Ramos (cell line): Measurements from ENCODE around the gene CLTB.
"Not testable (repeated sequence)": the region's sequence is repeated elsewhere in the genome, so short reads cannot be mapped to it uniquely, and the experiment has no call there.

Experiments
- in situ Hi-C: fragments of 300-500 bp; cut with MboI; formaldehyde crosslinking; loops from one replicate; pipeline ENCODE4 v1.14.3; 2022; ENCODE audit warnings: low sequenced_read_pairs; ENCODE audit not compliant: unreplicated experiment

The CLTB gene, protein sequence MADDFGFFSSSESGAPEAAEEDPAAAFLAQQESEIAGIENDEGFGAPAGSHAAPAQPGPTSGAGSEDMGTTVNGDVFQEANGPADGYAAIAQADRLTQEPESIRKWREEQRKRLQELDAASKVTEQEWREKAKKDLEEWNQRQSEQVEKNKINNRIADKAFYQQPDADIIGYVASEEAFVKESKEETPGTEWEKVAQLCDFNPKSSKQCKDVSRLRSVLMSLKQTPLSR

DNA sequence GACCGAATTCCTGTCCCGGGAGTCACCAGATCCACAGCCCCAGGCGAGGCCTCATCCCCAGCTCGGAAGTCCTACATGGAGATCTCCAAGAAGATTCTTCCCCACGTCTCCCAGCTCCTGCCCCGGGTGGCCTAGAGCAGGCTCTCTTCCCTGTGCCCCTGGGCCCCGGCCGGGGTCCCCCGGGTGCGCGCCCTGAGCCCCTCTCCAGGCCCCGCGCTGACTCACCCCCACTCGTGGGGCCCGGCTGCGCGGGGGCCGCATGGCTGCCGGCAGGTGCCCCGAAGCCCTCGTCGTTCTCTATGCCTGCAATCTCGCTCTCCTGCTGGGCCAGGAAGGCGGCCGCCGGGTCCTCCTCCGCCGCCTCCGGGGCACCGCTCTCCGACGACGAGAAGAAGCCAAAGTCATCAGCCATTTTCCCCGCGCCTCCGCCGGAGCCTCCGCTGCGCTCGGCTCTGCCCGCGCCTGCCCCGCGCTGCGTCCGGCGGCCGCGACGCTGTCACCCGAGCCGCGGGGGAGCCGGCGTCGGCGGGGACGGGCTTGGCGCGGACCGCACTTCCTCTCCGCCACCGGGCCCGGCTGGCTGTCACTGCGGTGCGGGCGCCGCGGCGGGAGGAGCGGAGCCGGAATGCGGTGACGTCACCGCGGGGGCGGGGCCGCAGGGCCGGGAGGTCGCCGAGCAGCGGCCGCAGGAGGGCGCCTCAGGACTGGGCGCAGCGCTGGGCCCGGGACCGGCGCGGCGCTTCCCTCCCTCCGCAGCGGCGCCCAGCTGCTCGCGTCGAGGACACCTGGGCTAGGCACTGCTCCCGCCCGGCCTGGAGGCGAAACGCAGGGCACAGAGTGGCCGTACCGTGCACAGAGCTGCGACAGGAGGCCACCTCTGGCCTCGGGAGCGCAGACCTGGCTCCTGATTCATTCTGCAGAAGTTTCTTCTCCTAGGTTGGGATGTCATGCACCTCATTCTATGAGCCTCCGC is at the start of gene CLTB:
TSS of gene CLTB (minus strand) at position 588 of the 973 bp plus-strand sequence. CDS start at position 412, 176 bp downstream.
- in situ Hi-C loops = loop anchor here (25.0 kb wide), 1 partner anchor 679 kb away; no protein-coding TSS in a partner anchor

DNA sequence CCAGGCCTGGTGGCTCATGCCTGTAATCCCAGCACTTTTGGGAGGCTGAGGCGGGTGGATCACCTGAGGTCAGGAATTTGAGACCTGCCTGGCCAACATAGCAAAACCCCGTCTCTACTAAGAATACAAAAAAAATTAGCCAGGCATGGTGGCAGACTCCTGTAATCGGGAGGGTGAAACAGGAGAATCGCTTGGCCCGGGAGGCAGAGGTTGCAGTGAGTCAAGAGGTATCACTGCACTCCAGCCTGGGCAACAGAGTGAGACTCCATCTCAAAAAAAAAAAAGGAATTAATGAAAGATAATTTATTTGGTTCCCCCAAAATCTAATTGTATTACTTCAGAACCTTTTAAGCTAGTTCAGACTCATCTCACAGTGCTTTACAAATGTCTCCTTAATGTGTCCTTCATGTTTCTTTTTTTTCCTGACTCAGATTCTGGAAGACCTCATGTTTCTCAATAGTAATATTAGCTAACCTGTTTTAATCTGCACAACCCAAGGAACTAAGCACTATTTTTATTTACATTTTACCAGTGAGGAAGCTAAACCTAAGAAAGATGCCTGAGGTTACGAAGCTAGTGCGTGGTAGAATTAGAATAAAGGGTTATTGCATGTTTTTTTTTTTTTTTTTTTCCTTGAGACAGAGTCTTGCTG is 46.9 kb upstream of the CLTB start:
- in situ Hi-C loops = no loop called here

DNA sequence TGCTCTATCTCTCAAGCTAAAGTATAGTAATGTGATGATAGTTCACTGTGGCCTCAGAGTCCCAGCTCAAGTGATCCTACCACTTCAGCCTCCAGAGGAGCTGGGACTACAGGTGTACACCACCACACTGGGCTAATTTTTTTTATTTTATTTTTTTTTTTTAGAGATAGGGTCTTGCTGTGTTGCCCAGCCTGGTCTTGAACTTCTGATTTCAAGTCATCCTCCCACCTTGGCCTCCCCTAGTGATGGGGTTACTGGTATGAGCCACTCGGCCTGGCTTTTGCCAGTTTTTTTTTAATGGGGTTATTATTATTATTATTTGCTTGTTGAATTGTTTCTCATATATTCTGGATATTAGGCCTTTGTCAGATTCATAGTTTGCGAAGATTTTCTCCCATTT is 45.0 kb upstream of the CLTB start:
- in situ Hi-C loops = no loop called here

DNA sequence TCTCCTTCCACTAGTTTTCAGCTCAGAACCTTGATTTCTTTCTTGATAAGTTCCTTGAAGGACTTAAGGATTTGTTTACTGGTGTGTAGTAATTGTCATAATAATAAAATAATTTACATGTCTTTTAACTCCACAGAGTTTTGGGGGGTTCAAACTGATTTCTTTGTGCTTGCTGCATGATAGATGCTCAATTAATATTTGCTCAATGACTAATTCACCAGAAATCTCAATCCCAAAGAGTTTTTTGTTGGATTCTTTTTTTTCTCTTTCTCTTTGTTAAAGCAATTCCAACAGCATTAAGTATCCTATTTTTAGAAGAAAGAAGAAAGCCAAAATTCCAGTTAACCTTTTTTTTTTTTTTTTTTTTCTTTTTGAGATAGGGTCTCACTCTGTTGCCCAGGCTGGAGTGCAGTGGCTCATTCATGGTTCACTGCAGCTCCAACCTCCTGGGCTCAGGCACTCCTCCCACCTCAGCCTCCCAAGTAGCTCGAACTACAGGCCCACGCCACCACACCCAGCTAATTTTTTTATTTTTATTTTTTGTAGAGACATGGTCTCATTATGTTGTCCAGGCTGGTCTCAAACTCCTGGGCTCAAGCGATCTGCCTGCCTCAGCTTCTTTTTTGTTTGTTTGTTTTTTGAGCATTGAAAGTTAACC is 42.7 kb upstream of the CLTB start:
- in situ Hi-C loops = no loop called here

DNA sequence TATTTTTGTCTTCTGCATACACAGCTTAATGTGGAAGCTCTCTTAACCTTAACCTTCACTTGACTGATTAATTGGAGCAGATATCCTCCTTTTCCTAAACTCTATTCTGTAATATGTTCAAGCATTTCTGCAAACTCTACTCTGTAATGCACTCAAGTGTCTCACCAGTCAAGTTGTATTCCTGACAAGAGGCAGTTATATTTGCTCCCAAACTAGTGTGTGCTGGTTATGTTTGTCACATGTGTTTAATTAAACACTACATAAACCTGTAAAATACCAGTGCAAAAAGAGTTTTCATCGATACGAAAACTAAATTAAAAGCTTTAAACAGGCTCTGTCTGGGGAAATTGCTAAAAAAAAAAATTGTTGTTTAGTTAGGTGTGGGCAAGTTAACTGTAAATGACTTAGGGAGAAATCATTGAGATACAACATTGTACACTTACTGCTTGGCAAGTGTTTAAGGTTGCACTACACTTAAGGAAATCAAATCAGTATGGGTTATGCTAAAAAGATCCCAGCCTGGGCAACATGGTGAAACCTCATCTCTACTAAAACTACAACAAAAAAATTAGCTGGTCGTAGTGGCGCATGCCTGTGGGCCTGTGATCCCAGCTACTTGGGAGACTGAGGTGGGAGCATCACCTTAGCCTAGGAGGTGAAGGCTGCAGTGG is 38.5 kb upstream of the CLTB start:
- in situ Hi-C loops = no loop called here

DNA sequence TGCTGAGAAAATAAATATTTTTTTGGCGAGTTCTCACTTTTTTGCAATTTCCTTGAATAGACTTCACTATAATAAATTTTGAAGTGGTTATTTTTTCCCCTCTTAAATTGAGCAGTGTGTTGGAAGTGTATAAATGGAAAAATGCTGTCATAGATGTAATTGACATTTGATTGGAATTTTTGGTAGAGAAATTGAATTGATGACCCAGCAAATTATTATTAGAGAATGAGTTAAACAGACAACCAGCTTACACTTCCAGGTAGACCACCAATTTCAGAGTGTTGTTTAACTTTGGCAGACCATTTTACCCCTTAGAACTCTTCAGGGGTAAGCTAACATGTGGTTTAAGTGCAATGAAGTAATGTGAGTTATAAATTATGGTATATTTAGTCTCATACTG is 33.7 kb upstream of the CLTB start:
- in situ Hi-C loops = no loop called here

DNA sequence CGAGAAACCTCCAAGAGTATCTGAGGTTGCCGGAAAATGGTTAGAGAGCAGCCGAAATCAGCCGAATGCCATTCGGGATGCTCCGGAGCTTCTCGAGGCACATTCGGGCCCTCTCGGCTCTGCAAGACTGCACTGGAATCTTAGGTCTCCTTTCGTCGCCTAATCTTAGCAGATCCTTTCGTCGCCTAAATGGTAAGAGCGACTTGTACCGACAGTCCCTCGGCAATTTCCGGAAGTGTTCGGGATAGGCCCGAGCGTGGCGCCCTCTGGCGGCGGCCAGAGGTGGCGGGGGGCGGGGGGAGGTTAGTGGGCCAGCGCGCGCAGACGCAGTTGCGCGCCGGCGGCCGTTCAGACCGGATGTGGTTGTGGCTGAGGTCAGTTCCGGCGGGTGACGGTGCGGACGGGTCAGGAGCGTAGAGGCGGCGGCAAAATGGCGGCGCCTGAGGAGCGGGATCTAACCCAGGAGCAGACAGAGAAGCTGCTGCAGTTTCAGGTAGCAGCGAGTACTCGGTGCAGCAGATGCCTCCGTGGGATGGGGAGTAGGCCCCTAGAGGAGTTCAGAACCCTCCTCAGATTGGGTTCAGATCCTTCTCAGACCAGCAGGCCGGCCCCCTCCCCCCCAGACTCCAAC is 31.8 kb upstream of the CLTB start, which contains the start of gene FAF2:
TSS of gene FAF2 (plus strand) at position 408 of the 631 bp plus-strand sequence. CDS start at position 431, 23 bp downstream.
- in situ Hi-C loops = no loop called here

DNA sequence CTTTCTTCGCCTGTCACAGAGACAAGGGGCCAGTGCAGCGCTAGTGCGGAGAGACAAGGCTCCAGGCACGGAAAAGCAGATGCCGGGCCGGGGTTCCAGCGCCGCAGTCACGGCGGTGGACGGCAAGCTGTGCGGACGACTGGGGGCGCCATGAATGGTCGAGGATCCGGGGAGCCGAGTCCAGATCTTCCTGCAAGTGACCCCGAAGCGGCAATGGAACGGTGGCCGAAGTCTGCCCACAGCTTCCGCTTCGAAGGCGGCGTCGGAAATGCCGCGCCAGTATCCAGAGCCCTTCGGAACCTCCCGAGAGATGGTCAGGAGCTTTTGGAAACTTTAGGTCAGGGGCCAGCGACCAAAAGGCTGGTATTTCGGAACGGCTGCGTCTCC is 31.2 kb upstream of the CLTB start:
- in situ Hi-C loops = no loop called here

DNA sequence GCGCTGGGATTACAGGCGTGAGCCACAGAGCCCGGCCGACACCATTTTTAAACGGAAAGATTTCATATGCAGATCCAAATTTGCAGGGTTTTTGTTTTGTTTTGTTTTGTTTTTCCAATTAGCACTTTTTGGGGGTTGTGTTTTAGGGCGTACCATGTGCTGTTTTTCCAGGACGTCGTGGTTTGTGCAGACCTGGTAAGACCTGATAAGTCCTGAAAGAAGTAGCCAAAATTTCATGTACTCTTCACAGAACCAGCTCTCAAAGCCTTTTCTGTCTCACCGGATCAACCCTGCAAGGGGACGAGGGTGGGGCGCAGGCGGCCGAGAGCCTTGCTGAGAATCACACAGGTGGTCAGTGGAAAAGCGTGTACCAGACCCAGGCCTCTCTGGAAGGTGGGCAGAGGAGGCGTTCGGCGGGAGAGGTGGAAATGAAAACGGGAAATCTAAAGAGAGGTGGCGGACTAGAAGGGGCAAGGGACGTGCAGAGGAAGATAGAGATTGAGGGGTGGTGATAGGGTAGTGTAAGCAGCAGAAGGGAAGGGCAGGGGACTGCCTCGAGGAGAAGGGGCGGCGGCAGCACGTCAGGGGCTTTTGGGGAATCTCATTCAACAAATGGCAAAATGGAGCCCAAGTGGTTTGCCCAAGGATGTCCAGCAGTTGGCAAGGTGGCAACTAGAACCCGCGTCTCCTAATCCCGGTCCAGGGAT is 30.7 kb upstream of the CLTB start:
- in situ Hi-C loops = no loop called here

DNA sequence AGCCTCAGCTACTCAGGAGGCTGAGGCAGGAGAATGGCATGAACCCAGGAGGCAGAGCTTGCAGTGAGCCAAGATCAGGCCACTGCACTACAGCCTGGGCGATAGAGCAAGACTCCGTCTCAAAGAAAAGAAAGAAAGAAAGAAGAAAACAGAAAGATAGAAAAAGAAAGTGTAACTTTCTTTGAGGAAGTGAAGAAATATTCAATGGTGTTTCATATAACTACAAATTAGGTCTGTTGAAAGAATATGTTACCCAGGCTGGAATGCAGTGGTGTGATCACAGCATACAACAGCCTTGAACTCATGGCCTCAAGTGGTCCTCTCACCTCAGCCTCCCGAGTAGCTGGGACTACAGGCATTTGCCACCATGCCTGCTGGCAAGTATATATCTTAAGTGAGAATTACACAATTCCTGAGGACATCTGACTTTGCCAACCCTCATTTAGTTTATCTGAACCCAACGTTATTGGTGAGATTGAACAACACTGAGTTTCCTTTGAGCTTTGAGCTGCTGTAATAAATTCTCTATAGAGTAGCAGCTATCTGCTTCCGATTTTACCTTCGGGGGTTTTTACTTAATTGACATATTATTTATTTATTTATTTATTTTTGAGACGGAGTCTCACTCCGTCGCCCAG is 29.8 kb upstream of the CLTB start:
- in situ Hi-C loops = no loop called here

DNA sequence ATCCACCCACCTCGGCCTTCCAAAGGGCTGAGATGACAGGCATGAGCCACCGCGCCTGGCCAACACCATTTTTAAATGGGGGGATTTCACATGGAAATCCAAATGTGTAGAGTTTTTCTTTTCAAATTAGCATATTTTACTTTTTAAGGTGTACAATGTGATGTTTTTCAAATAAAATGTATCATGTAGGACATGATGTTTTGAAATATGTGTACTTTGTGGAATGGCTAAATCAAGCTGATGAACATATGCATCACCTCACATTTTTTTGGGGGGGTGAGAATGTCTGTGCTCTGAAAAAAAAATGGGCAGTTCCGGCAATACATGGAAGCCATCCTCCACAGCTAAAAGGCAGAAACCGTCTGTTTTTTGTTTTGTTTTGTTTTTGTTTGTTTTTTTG is 28.4 kb upstream of the CLTB start:
- in situ Hi-C loops = no loop called here

DNA sequence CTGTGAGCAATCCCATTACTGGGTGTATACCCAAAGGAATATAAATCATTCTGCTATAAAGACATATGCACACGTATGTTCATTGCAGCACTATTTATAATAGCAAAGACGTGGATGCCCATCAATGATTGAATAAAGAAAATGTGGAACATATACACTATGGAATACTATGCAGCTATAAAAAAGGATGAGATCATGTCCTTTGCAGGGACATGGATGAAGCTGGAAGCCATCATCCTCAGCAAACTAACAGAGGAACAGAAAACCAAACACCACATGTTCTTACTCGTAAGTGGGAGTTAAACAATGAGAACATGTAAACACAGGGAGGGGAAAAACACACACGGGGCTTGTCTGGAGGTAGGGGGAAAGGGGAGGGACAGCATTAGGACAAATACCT is 26.6 kb upstream of the CLTB start:
- in situ Hi-C loops = not testable (repeated sequence)

DNA sequence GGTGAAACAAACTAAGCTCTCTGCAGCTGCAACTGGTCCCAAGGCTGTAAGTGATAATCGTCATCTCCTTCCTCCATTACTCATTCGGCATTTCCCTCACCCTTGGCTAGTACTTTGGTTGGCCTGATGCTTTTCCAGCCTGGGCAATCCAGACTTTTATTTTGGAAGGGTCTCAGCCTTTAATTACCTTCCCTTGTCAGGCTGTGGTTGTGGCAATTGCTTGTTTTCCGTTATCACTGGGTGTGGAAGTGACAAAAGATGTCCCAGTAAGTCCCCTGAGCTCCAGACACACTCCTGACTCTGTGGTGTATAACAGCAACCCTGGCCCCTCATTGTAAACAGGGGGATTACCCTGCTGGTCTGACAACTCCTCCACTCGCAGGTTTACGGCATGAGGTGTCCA is 25.6 kb upstream of the CLTB start:
- in situ Hi-C loops = no loop called here

DNA sequence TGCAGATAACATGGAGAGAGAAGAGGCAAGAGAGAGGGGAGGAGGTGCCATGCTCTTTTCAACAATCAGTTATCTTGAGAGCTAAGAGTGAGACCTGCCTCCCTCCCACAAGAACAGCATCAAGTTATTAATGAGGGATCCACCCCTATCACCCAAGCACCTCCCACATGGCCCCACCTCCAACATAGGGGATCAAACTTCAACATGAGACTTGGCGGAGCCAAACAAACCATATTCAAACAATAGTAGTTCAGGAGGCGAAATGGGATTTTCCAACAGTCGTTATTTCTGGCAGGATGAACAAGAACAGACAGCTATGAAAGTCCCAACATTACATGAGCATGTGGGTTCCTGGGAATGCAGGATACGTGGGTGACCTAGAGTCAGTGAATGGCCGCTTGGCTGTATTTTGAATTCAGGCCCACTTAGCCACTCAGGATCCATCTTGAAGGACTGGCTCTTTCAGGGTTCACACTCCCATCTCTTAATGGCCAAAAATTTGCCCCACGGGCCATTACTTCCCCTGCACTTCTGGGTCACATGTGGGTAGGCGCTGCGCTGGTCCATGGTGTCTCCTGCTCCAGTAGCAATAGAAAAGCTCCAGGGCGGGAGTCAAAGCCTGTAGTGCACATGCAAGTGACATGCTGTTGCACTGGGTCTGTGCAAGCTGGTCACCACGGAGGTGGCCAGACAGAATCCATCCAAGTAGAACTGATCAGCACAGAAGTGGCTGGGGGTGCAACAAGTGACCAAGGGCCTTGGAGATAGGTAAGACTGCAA is 24.8 kb upstream of the CLTB start:
- in situ Hi-C loops = no loop called here

DNA sequence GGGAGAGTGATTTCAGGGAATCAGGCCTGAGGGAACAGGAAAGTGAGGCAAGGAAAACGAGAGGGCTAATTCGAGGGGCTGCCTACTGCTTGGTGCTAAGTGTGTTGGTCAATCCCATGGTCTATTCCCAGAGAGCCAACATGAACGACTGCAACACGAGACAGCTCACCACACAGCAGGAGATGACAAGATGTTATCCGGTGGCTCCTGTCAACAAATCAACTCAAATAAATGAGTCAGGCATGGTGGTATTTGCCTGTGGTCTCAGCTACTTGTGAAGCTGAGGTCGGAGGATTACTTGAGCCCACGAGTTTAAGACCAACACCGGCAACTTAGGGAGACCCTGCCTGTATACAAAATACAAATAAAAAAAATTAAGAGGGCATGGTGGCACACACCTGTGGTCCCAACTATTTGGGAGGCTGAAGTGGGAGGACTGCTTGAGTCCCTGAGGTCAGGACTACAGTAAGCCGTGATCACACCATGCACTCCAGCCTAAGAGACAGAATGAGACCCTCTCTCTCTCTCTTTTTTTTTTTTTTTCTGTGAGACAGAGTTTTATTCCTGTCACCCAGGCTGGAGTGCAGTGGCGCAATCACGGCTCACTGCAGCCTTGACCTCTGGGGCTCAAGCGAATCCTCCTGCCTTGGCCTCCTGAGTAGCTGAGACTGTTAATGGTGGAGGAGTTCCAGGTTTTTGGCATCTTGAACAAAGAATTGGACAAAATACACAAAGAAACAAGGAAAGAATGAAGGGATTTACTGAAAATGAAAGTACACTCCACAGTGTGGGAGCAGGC is 22.8 kb upstream of the CLTB start:
- in situ Hi-C loops = no loop called here

DNA sequence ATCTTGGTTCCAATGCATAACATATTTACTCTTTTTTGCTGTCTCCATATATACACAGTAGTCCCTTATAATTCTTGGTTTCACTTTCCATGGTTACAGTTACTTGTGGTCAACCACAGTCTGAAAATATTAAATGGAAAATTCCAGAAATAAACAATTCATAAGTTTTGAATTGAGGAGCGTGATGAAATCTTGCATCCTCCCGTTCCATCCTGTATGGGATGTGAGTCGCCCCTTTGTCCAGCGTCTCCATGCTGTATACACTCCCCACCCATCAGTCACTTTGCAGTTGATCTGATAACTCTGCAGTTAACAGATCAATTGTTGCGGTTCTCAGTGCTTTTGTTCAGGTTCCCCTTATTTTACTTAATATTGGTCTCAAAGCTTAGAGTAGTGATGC is 20.3 kb upstream of the CLTB start:
- in situ Hi-C loops = no loop called here

DNA sequence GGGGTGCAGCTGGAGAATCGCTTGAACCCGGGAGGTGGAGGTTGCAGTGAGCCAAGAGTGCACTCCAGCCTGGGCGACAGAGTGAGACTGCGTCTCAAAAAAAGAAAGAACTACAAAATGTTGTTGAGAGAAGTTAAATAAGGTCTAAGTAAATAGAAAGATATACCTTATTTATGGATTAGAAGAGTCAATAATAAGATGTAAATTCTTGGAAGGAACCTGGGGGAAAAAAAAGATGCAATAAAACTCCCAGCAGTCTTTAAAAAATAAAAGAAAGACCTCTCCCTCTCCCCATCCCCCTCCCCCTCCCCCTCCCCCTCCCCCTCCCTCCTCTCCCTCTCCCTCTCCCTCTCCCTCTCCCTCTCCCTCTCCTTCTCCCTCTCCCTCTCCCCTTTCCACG is 16.4 kb upstream of the CLTB start:
- in situ Hi-C loops = no loop called here
